IMR-90 (cell line): ENCODE results near the gene SERPINA12. TPM values are rescaled to one million over a fixed set of nuclear protein-coding genes. Genes with fewer than 3 reads are reported as not detected.

Experiments
- ATAC-seq: fragments of 200-7000 bp; cut with Tn5 transposase; 2 replicates; pipeline ENCODE4 v1.9.1; 2020; ENCODE audit warnings: low read depth, mild to moderate bottlenecking, moderate library complexity
- BruUV-seq: library from RNA; stranded (reverse); fragments of 400-500 nt; replicated peaks from 2 replicates; lab custom pipeline; 2021; lab: Mats Ljungman, UMichigan
- CTCF ChIA-PET: fragments of 300-600 bp; formaldehyde crosslinking; extraction: SDS; loops from one replicate; lab custom pipeline; 2021; ENCODE audit warnings: antibody characterized with exemption; lab: Yijun Ruan, JAX
- POLR2A ChIA-PET: fragments of 300-600 bp; sonication (Branson Sonifier 250); formaldehyde crosslinking; loops from one replicate; lab custom pipeline; 2022; ENCODE audit warnings: antibody characterized with exemption; ENCODE audit not compliant: unreplicated experiment; lab: Charles Lee
- DNase-seq: peaks from one replicate; pipeline ENCODE4 v3.0.0; 2013
- H2AFZ ChIP-seq: replicated peaks from 2 replicates; pipeline ENCODE3; 2013; ENCODE audit warnings: low read length, mild to moderate bottlenecking; ENCODE audit not compliant: poor library complexity
- H2AK5ac ChIP-seq: 2 replicates; pipeline ENCODE4 v1.6.1; 2013; ENCODE audit warnings: low read depth, low read length, inconsistent platforms
- H2AK9ac ChIP-seq: replicated peaks from 2 replicates; pipeline ENCODE3; 2013; ENCODE audit warnings: mild to moderate bottlenecking, low read depth, low read length, moderate library complexity; ENCODE audit not compliant: poor library complexity
- H2BK120ac ChIP-seq: 2 replicates; pipeline ENCODE4 v1.6.1; 2013; ENCODE audit warnings: low read depth, low read length, inconsistent platforms
- H2BK15ac ChIP-seq: 3 replicates; pipeline ENCODE4 v1.6.1; 2013; ENCODE audit warnings: low read depth, low read length, inconsistent platforms
- H2BK20ac ChIP-seq: 2 replicates; pipeline ENCODE4 v1.6.1; 2013; ENCODE audit warnings: low read depth, mild to moderate bottlenecking, inconsistent platforms, low read length, moderate library complexity
- H2BK5ac ChIP-seq: 2 replicates; pipeline ENCODE4 v1.6.1; 2013; ENCODE audit warnings: mild to moderate bottlenecking, low read depth, low read length, inconsistent platforms; ENCODE audit not compliant: poor library complexity, severe bottlenecking
- H3K14ac ChIP-seq: replicated peaks from 2 replicates; pipeline ENCODE4 v1.6.1; 2013; ENCODE audit warnings: low read depth, low read length, inconsistent platforms
- H3K18ac ChIP-seq: 2 replicates; pipeline ENCODE4 v1.6.1; 2013; ENCODE audit warnings: low read depth, low read length, control low read depth
- H3K23ac ChIP-seq: 2 replicates; pipeline ENCODE4 v1.6.1; 2013; ENCODE audit warnings: low read depth, low read length, inconsistent platforms
- H3K27ac ChIP-seq: 2 replicates; pipeline ENCODE4 v1.5.1; 2013; ENCODE audit warnings: mild to moderate bottlenecking, control low read depth, low read length; ENCODE audit not compliant: insufficient read depth
- H3K27me3 ChIP-seq: 2 replicates; pipeline ENCODE4 v1.6.1; 2013; ENCODE audit warnings: low read length; ENCODE audit not compliant: control insufficient read depth, insufficient read depth
- H3K36me3 ChIP-seq: 2 replicates; pipeline ENCODE4 v1.6.1; 2013; ENCODE audit warnings: low read length, mixed read lengths; ENCODE audit not compliant: control insufficient read depth, insufficient read depth
- H3K4ac ChIP-seq: 2 replicates; pipeline ENCODE4 v1.6.1; 2013; ENCODE audit warnings: low read depth, low read length, inconsistent platforms
- H3K4me1 ChIP-seq: 2 replicates; pipeline ENCODE4 v1.6.1; 2013; ENCODE audit warnings: low read length, mixed read lengths; ENCODE audit not compliant: control insufficient read depth, insufficient read depth
- H3K4me2 ChIP-seq: 2 replicates; pipeline ENCODE4 v1.6.1; 2013; ENCODE audit warnings: low read depth, mild to moderate bottlenecking, control low read depth, low read length, moderate library complexity
- H3K4me3 ChIP-seq: 2 replicates; pipeline ENCODE4 v1.5.1; 2013; ENCODE audit warnings: low read depth, mild to moderate bottlenecking, control low read depth, low read length, moderate library complexity; ENCODE audit not compliant: insufficient read depth
- H3K56ac ChIP-seq: 2 replicates; pipeline ENCODE4 v1.6.1; 2013; ENCODE audit warnings: low read length, inconsistent platforms; ENCODE audit not compliant: insufficient read depth; ENCODE audit errors: extremely low read depth
- H3K79me1 ChIP-seq, 2 experiments: 2 replicates each; pipeline ENCODE4 v1.6.1; 2013; ENCODE audit warnings: low read length in 2 of 2, inconsistent platforms in 1 of 2, low read depth in 1 of 2
- H3K9ac ChIP-seq: 2 replicates; pipeline ENCODE4 v1.6.1; 2013; ENCODE audit warnings: low read depth, low read length, control low read depth
- H3K9me1 ChIP-seq: 2 replicates; pipeline ENCODE4 v1.6.1; 2013; ENCODE audit warnings: low read length, inconsistent platforms; ENCODE audit not compliant: insufficient read depth
- H3K9me3 ChIP-seq: 2 replicates; pipeline ENCODE4 v1.6.1; 2013; ENCODE audit warnings: low read length; ENCODE audit not compliant: control insufficient read depth, insufficient read depth
- H4K20me1 ChIP-seq: 2 replicates; pipeline ENCODE4 v1.6.1; 2013; ENCODE audit warnings: low read length, inconsistent platforms; ENCODE audit not compliant: insufficient read depth
- H4K5ac ChIP-seq: 2 replicates; pipeline ENCODE4 v1.6.1; 2013; ENCODE audit warnings: mild to moderate bottlenecking, low read depth, low read length, control low read depth
- H4K8ac ChIP-seq, 2 experiments: 2 replicates each; pipeline ENCODE4 v1.6.1; 2013; ENCODE audit warnings: low read depth in 2 of 2, low read length in 2 of 2, control low read depth in 1 of 2, inconsistent platforms in 1 of 2
- H4K91ac ChIP-seq: 2 replicates; pipeline ENCODE4 v1.6.1; 2013; ENCODE audit warnings: low read depth, low read length, inconsistent platforms; ENCODE audit not compliant: insufficient read depth
- CHD1 ChIP-seq: IDR thresholded peaks from 2 replicates; pipeline ENCODE4 v1.6.1; 2012; ENCODE audit warnings: low read depth, low read length, improper control_type of control experiment
- MAFK ChIP-seq: IDR thresholded peaks from 2 replicates; pipeline ENCODE4 v1.6.1; 2012; ENCODE audit warnings: low read depth, low read length, improper control_type of control experiment
- WGBS, 2 experiments: methylation state at CpG; one replicate each; pipeline versions ENCODE4 v1.1.5 to v1.1.7; 2013; ENCODE audit warnings: missing lambda C conversion rate in 2 of 2; ENCODE audit not compliant: insufficient read length in 1 of 2; ENCODE audit errors: extremely low coverage in 2 of 2; 5-methylcytosine and 5-hydroxymethylcytosine counted together
- dilution Hi-C: fragments of 300-500 bp; cut with HindIII; formaldehyde crosslinking; loops from one replicate; pipeline ENCODE4 v1.14.3; 2018; ENCODE audit warnings: low sequenced_read_pairs; ENCODE audit not compliant: unreplicated experiment
- in situ Hi-C: fragments of 300-500 bp; cut with MboI; formaldehyde crosslinking; loops from 3 replicates; pipeline ENCODE4 v1.14.3; 2019; ENCODE audit warnings: low sequenced_read_pairs, inconsistent platforms, mixed read lengths
- intact Hi-C: fragments of 100-400 bp; cut with micrococcal nuclease; formaldehyde crosslinking; loops from 2 replicates; pipeline ENCODE4 v1.10.0; 2022
- polyA plus RNA-seq, 3 experiments: library from polyadenylated mRNA; depleted of rRNA; stranded (reverse); fragments of >200 nt; gene quantifications; 2 replicates each; pipeline ENCODE4 v1.2.3, GENCODE V29; 2012; ENCODE audit warnings: low replicate concordance in 1 of 3
- total RNA-seq: library from RNA; depleted of rRNA; stranded (reverse); fragments of >200 nt; gene quantifications from 2 replicates; pipeline ENCODE4 v1.2.3, GENCODE V29; 2012

SERPINA12 gene
- total and polyA plus RNA-seq, 2 of the 4 experiments (the other 2 are of a cell fraction), result not detected

GRCh38 chr14:94470311-94470710 lies 39.0 kb downstream of the SERPINA12 start:
- Histone ChIP-seq H3K27ac (no peak overlapping the region), H4K5ac (no peak overlapping the region), H2BK15ac (no peak overlapping the region), H2AK9ac (no peak overlapping the region), H3K9me3 (no peaks in the 10 kb centered on the region), H2BK120ac (no peak overlapping the region), H3K18ac (no peak overlapping the region), H2BK20ac (no peak overlapping the region), H3K4me2 (no peak overlapping the region), H3K9ac (no peak overlapping the region), H4K20me1 (no peaks in the 10 kb centered on the region), H3K9me1 (no peaks in the 10 kb centered on the region), H3K4me3 (no peak overlapping the region), H2AFZ (no peak overlapping the region), H3K4ac (no peak overlapping the region), H3K23ac (no peak overlapping the region), H3K4me1 (no peaks in the 10 kb centered on the region), H4K91ac (no peak overlapping the region), H3K14ac (no peak overlapping the region), H3K56ac (no peak overlapping the region), H2BK5ac (no peak overlapping the region), H4K8ac (no peak overlapping the region), H3K79me1 (no peaks in the 10 kb centered on the region), H2AK5ac (no peak overlapping the region), H3K36me3 (no peaks in the 10 kb centered on the region), H3K27me3 (no peaks in the 10 kb centered on the region)
- dilution Hi-C loops (no loop called here), intact Hi-C loops (no loop called here), in situ Hi-C loops (no loop called here)
- ChIA-PET CTCF (no interaction called here), POLR2A (no interaction called here)
- DNase-seq (no peak), ATAC-seq (no peak)
- TF ChIP-seq CHD1 (no peak), MAFK (no peak)
- BruUV-seq, result no TSS peak
- no CpG with 5 or more reads among the region's 2 CpGs for WGBS, 2 experiments
